ENCODE measurements around the gene GLIS1. TPM values are rescaled to one million over a fixed set of nuclear protein-coding genes. Genes with fewer than 3 reads are reported as not detected.

Gene GLIS1
- total RNA-seq, 2 donors from 2014 or later = not detected

- Mint-ChIP-seq H3K36me3 (no peaks in the 10 kb centered on the region), H3K4me1 (ENCODE audit: low read depth in 2 of 2) (peaks cover 21 to 25% of the 10 kb centered on the region in 2 donors), H3K27me3 (peaks cover 17 to 18% of the 10 kb centered on the region in 2 donors), H3K9me3 (no peaks in the 10 kb centered on the region), H3K4me3 (no peak overlapping the region), H3K27ac (no peak overlapping the region)
- ATAC-seq = no peak
- peak; percentile 31 for DNase-seq (ENCODE audit: low spot score)
Observed at GRCh38 chr1:53547231-53547790, 191.7 kb downstream of the GLIS1 start.

- H3K27me3 Mint-ChIP-seq = peaks cover 11 to 14% of the 10 kb centered on the region in 2 donors
- peaks cover 16 to 20% of the 10 kb centered on the region in 2 donors for H3K4me1 Mint-ChIP-seq (ENCODE audit: low read depth in 2 of 2)
- DNase-seq (ENCODE audit: low spot score) = peak; percentile 42
- no peaks in the 10 kb centered on the region for H3K9me3 Mint-ChIP-seq
- ATAC-seq = no peak
- H3K4me3 Mint-ChIP-seq = no peak overlapping the region
- no peaks in the 10 kb centered on the region for H3K36me3 Mint-ChIP-seq
- H3K27ac Mint-ChIP-seq = no peak overlapping the region
Observed at GRCh38 chr1:53546409-53547155, 192.4 kb downstream of the GLIS1 start.

- Mint-ChIP-seq H3K36me3 (no peaks in the 10 kb centered on the region), H3K27ac (no peak overlapping the region), H3K9me3 (no peaks in the 10 kb centered on the region), H3K27me3 (peaks cover 9 to 18% of the 10 kb centered on the region in 2 donors), H3K4me1 (ENCODE audit: low read depth in 2 of 2) (peaks cover 16 to 17% of the 10 kb centered on the region in 2 donors), H3K4me3 (no peak overlapping the region)
- ATAC-seq (no peak), DNase-seq (ENCODE audit: low spot score) (peak; percentile 42)
Observed at GRCh38 chr1:53545663-53546408, 193.1 kb downstream of the GLIS1 start.

GRCh38 chr1:53544728-53545515 lies 194.0 kb downstream of the GLIS1 start:
- H3K4me1 Mint-ChIP-seq (ENCODE audit: low read depth in 2 of 2) = peaks cover 9 to 10% of the 10 kb centered on the region in 2 donors
- DNase-seq (ENCODE audit: low spot score) (peak; percentile 37), ATAC-seq (no peak)
- H3K36me3 Mint-ChIP-seq = no peaks in the 10 kb centered on the region
- peaks cover 9 to 18% of the 10 kb centered on the region in 2 donors for H3K27me3 Mint-ChIP-seq
- H3K27ac Mint-ChIP-seq = no peak overlapping the region
- H3K4me3 Mint-ChIP-seq = no peak overlapping the region
- no peaks in the 10 kb centered on the region for H3K9me3 Mint-ChIP-seq

- ATAC-seq = no peak
Observed at GRCh38 chr1:53543778-53544695, 194.9 kb downstream of the GLIS1 start.

GRCh38 chr1:53543130-53543777 lies 195.7 kb downstream of the GLIS1 start:
- peak; percentile 10 for DNase-seq (ENCODE audit: low spot score)
- Mint-ChIP-seq H3K27me3 (peaks cover 8 to 11% of the 10 kb centered on the region in 2 donors), H3K36me3 (no peaks in the 10 kb centered on the region), H3K4me3 (no peak overlapping the region), H3K4me1 (ENCODE audit: low read depth in 2 of 2) (no peaks in the 10 kb centered on the region), H3K9me3 (no peaks in the 10 kb centered on the region), H3K27ac (no peak overlapping the region)
- ATAC-seq = no peak

More at GRCh38 chr1:53543778-53544695, 194.9 kb downstream of the GLIS1 start:
- peak; percentile 31 for DNase-seq (ENCODE audit: low spot score)
- peaks cover 10 to 14% of the 10 kb centered on the region in 2 donors for H3K27me3 Mint-ChIP-seq
- no peaks in the 10 kb centered on the region for H3K9me3 Mint-ChIP-seq
- no peaks in the 10 kb centered on the region for H3K36me3 Mint-ChIP-seq
- no peak overlapping the region for H3K27ac Mint-ChIP-seq
- peaks cover 1 to 2% of the 10 kb centered on the region in 2 donors for H3K4me1 Mint-ChIP-seq (ENCODE audit: low read depth in 2 of 2)
- no peak overlapping the region for H3K4me3 Mint-ChIP-seq

GRCh38 chr1:53542551-53542950 lies 196.4 kb downstream of the GLIS1 start:
- H3K27me3 Mint-ChIP-seq = peaks cover 8 to 11% of the 10 kb centered on the region in 2 donors
- H3K4me3 Mint-ChIP-seq = no peak overlapping the region
- no peak overlapping the region for H3K27ac Mint-ChIP-seq
- ATAC-seq = no peak
- DNase-seq (ENCODE audit: low spot score) = peak; percentile 44
- no peaks in the 10 kb centered on the region for H3K4me1 Mint-ChIP-seq (ENCODE audit: low read depth in 2 of 2)
- H3K36me3 Mint-ChIP-seq = no peaks in the 10 kb centered on the region
- no peaks in the 10 kb centered on the region for H3K9me3 Mint-ChIP-seq

- H3K4me3 Mint-ChIP-seq = no peak overlapping the region
- H3K4me1 Mint-ChIP-seq (ENCODE audit: low read depth in 2 of 2) = no peaks in the 10 kb centered on the region
- H3K36me3 Mint-ChIP-seq = no peaks in the 10 kb centered on the region
- DNase-seq (ENCODE audit: low spot score) (peak; percentile 49), ATAC-seq (no peak)
- no peaks in the 10 kb centered on the region for H3K9me3 Mint-ChIP-seq
- no peak overlapping the region for H3K27ac Mint-ChIP-seq
- peaks cover 8 to 11% of the 10 kb centered on the region in 2 donors for H3K27me3 Mint-ChIP-seq
Observed at GRCh38 chr1:53541761-53542550, 197.0 kb downstream of the GLIS1 start.

- H3K27ac Mint-ChIP-seq = no peak overlapping the region
- ATAC-seq (no peak), DNase-seq (ENCODE audit: low spot score) (peak; percentile 18)
- no peaks in the 10 kb centered on the region for H3K4me1 Mint-ChIP-seq (ENCODE audit: low read depth in 2 of 2)
- H3K36me3 Mint-ChIP-seq = no peaks in the 10 kb centered on the region
- no peaks in the 10 kb centered on the region for H3K9me3 Mint-ChIP-seq
- H3K27me3 Mint-ChIP-seq = peaks cover 8 to 11% of the 10 kb centered on the region in 2 donors
- no peak overlapping the region for H3K4me3 Mint-ChIP-seq
Observed at GRCh38 chr1:53541263-53541625, 197.7 kb downstream of the GLIS1 start.

GRCh38 chr1:53540604-53541262 lies 198.2 kb downstream of the GLIS1 start:
- ATAC-seq (no peak), DNase-seq (ENCODE audit: low spot score) (no peak)
- H3K4me1 Mint-ChIP-seq (ENCODE audit: low read depth in 2 of 2) = no peaks in the 10 kb centered on the region
- H3K27ac Mint-ChIP-seq = no peak overlapping the region
- H3K9me3 Mint-ChIP-seq = no peaks in the 10 kb centered on the region
- peaks cover 7 to 9% of the 10 kb centered on the region in 2 donors for H3K27me3 Mint-ChIP-seq
- no peak overlapping the region for H3K4me3 Mint-ChIP-seq
- H3K36me3 Mint-ChIP-seq = no peaks in the 10 kb centered on the region

GRCh38 chr1:53539711-53540603 lies 199.0 kb downstream of the GLIS1 start:
- Mint-ChIP-seq H3K4me3 (no peak overlapping the region), H3K36me3 (no peaks in the 10 kb centered on the region), H3K27me3 (peaks cover 6 to 17% of the 10 kb centered on the region in 2 donors), H3K4me1 (ENCODE audit: low read depth in 2 of 2) (no peaks in the 10 kb centered on the region), H3K9me3 (no peaks in the 10 kb centered on the region), H3K27ac (no peak overlapping the region)
- ATAC-seq = no peak
- DNase-seq (ENCODE audit: low spot score) = no peak

Data from natural killer cell treated with Interleukin-12 subunit alpha and Interleukin-12 subunit beta and Interleukin-15 and Interleukin-18, amount 100 ng/mL, for 72 hours (primary cell).